Activated naive CD4-positive, alpha-beta T cell treated with Interleukin-2 at 50 U/mL for 16 hours (primary cell): ENCODE data around the gene ZNF678.
"Not testable (repeated sequence)": the region's sequence is repeated elsewhere in the genome, so short reads cannot be mapped to it uniquely, and the experiment has no call there.

ENCODE experiments used
- DNase-seq: peaks from one replicate; pipeline ENCODE4 v3.0.0-alpha.2; 2020

ZNF678 gene

GRCh38 chr1:227607336-227607898 lies 44.1 kb downstream of the ZNF678 start:
- DNase-seq, result no peak

GRCh38 chr1:227612658-227613057 lies 49.3 kb downstream of the ZNF678 start:
- DNase-seq, result no peak

GRCh38 chr1:227613526-227613925 lies 50.2 kb downstream of the ZNF678 start:
- no peak for DNase-seq

GRCh38 chr1:227621211-227621610 lies 57.9 kb downstream of the ZNF678 start:
- no peak for DNase-seq

- DNase-seq, result no peak
Measured at GRCh38 chr1:227622739-227623475, 59.6 kb downstream of the ZNF678 start.

- DNase-seq, result no peak
Measured at GRCh38 chr1:227632325-227632724, 69.0 kb downstream of the ZNF678 start.

GRCh38 chr1:227635596-227635995 lies 72.2 kb downstream of the ZNF678 start:
- no peak for DNase-seq

GRCh38 chr1:227654431-227654830 lies 91.1 kb downstream of the ZNF678 start:
- no peak for DNase-seq

GRCh38 chr1:227654858-227655752 lies 91.7 kb downstream of the ZNF678 start:
- no peak for DNase-seq

GRCh38 chr1:227661495-227661894 lies 98.1 kb downstream of the ZNF678 start:
- DNase-seq, result no peak

GRCh38 chr1:227662933-227663332 lies 99.6 kb downstream of the ZNF678 start:
- DNase-seq, result no peak

GRCh38 chr1:227666286-227666685 lies 102.9 kb downstream of the ZNF678 start:
- no peak for DNase-seq

GRCh38 chr1:227673441-227673840 lies 110.1 kb downstream of the ZNF678 start:
- no peak for DNase-seq

GRCh38 chr1:227685807-227686206 lies 122.5 kb downstream of the ZNF678 start:
- no peak for DNase-seq

- no peak for DNase-seq
Measured at GRCh38 chr1:227697321-227697864, 134.0 kb downstream of the ZNF678 start.

GRCh38 chr1:227701631-227702030 lies 138.3 kb downstream of the ZNF678 start:
- DNase-seq, result not testable (repeated sequence)

- DNase-seq, result no peak
Measured at GRCh38 chr1:227707846-227708245, 144.5 kb downstream of the ZNF678 start.

- no peak for DNase-seq
Measured at GRCh38 chr1:227709451-227709850, 146.1 kb downstream of the ZNF678 start.

GRCh38 chr1:227710474-227710873 lies 147.1 kb downstream of the ZNF678 start:
- DNase-seq, result not testable (repeated sequence)

GRCh38 chr1:227712648-227713047 lies 149.3 kb downstream of the ZNF678 start:
- no peak for DNase-seq

GRCh38 chr1:227718932-227719331 lies 155.6 kb downstream of the ZNF678 start:
- no peak for DNase-seq

GRCh38 chr1:227723474-227723873 lies 160.1 kb downstream of the ZNF678 start:
- no peak for DNase-seq

- no peak for DNase-seq
Measured at GRCh38 chr1:227725046-227725445, 161.7 kb downstream of the ZNF678 start.
